Measurements from ENCODE around the gene WDR93.
"Not testable (repeated sequence)": the region's sequence is repeated elsewhere in the genome, so short reads cannot be mapped to it uniquely, and the experiment has no call there.

WDR93 gene

DNA sequence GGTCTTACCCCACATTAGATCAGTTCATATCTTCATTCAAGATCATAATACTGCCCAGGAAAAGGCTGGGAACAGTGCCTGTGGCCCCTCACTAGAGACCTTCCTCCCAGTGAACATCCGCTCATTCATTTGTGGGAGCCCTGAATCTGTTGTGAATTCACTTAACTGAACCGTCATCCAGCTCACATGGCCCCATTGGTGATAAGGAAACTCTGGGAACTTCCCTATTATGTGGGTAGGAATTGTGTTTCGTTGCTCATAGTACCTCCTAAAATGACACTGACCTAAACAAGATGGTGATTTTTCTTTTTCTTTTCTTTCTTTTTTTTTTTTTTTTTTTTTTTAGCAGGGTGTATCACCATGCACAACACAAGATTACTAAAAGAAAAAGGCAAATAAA is 78.8 kb downstream of the WDR93 start:
- DNase-seq: no peak
- ATAC-seq: no peak

- ATAC-seq: no peak
- no peak for DNase-seq
These were observed 79.4 kb downstream of the WDR93 start for GRCh38 chr15:89770041-89770440.

DNA sequence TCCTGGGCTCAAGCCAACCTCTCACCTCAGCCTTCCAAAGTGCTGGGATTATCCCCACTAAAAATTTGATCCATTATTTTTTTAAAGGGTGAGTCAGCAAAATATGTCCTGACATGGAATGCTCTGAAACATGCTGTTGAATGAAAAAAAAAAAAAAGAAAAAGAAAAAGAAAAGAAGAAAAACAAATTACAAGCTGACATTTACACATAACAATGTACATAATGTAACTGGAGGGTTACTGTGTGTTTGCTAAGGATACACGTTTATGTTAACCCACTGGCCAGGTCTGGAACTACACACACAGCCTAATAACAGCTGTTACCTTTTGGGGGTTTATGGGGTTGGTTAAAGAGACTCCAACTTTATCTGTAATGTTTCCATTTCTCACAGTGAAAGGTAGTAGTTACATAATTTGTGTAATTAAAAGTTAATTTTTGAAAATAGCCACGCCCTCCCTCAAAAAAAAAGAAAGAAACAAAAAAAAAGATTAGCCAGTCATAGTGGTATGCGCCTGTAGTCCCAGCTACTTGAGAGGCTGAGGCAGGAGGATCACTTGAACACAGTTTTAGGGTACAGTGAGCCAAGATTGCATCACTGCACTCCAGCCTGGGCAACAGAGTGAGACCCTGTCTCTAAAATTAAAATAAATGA is 82.4 kb downstream of the WDR93 start:
- ATAC-seq: no peak
- DNase-seq: no peak

- DNase-seq (no peak), ATAC-seq (no peak)
These were observed 83.9 kb downstream of the WDR93 start for GRCh38 chr15:89774492-89774891.

DNA sequence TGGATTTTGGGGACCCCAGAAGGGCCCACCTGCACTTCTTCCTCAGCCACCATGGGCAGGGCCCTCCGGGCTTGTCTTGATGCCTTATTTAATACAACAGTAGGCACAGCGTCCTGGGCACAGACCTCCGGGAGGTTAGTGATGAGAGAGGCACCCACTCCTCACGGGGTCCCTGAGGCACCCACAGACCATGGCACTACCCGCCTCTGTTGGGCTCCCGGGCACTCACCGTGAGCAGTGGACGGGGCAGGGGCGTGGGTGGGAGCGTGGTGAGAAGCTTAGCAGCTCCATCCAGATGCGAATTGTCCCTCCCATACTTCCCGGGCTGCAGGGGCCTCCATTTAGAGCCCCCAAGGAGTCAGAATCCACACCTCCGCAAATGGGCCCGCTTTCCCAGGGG is 85.2 kb downstream of the WDR93 start:
- no peak for ATAC-seq
- no peak for DNase-seq

DNA sequence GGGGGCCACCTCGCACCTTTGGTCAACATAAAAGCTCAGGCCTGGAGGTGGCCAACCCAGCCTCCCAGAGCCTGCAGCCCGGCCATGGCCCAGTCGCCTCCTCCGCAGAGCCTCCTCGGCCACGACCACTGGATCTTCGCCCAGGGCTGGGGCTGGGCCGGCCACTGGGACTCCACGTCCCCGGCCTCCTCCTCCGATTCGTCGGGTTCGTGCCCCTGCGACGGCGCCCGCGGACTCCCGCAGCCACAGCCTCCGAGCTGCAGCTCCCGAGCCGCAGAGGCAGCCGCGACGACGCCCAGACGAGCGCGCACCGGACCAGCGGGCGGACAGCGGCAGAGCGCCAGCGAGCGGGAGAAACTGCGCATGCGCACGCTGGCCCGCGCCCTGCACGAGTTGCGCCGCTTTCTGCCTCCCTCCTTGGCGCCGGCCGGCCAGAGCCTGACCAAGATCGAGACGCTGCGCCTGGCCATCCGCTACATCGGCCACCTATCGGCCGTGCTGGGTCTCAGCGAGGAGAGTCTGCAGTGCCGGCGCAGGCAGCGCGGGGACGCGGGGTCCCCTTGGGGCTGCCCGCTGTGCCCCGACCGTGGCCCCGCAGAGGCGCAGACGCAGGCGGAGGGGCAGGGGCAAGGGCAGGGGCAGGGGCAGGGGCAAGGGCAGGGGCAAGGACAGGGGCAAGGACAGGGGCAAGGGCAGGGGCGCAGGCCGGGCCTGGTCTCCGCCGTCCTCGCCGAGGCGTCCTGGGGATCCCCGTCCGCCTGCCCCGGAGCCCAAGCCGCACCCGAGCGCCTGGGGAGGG is 85.9 kb downstream of the WDR93 start, which contains the start of gene MESP2:
MESP2 (plus strand) TSS at position 59 of the 799 bp plus-strand sequence; CDS start at position 85, 26 bp downstream.
- peak; percentile 66 for DNase-seq
- ATAC-seq: peak; percentile 60

DNA sequence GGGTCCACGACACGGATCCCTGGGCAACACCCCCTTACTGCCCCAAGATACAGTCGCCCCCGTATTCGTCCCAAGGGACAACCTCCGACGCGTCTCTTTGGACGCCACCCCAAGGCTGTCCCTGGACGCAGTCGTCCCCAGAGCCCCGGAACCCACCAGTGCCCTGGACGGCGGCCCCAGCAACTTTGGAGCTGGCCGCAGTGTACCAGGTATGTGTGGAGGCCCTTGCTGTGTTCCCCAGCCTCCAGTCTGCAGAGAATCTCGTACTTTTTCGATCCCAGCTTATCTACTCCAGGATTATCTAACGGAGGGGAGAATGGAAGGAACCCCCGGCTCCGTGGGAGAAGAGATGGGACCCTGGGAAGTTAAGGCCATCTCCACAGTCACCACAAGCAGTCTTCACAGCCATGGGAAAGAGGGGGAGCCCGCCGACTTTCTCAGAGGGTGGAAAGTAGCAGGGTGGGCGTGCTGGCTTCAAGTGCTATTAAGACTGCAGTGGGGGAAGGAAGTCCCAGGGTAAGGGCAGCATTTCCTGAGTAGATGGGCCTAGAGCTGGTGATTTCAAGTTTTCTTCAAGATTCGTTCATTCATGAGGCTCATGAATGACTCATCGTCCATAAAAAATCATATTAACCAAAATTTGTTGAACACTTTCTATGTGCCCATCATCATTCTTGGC is 86.6 kb downstream of the WDR93 start:
- DNase-seq (no peak), ATAC-seq (no peak)

DNA sequence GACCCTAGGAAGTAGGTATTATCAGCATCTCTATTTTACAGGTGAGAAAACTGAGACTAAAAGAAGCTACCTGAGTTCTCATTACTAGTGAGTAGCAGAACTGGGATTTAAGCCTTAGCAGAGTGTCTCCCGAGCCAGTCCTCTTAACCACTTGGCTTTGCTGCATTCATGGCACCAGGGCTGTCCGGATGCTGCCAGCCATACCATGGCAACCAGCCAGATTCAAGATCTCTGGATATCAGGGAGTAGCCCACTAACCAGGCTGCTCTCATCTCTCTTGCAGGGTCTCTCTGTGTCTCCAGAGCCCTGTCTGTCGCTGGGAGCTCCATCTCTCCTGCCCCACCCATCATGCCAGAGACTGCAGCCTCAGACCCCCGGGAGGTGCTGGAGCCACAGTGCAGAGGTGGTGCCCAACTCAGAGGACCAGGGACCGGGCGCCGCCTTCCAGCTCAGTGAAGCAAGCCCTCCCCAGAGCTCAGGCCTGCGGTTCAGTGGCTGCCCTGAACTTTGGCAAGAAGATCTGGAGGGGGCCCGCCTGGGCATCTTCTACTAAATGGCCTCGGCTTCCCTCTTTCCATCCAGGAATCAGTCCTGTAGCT is 87.3 kb downstream of the WDR93 start:
- ATAC-seq (no peak), DNase-seq (no peak)

DNA sequence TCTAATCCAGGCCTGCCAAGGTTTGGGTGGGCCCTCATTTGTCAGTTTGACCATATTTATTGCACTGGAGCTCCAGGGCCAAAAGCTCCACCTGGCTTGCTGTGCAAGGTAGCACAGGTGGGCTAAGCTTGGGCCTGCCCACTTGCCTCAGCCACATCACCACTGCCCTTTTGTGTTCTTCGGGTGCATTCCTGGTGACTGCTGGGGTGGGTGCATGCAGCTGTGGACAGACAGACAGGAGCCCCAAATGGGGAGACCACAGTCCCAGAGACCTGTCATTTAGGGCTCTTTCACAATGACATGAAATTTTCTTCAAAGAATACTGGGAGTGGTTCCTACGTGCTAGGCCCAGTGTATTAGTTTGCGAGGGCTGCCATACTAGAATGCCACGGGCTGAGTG is 88.2 kb downstream of the WDR93 start:
- ATAC-seq (no peak), DNase-seq (no peak)

GRCh38 chr15:89780601-89781000 is 90.0 kb downstream of the WDR93 start:
- DNase-seq: no peak
- no peak for ATAC-seq

DNA sequence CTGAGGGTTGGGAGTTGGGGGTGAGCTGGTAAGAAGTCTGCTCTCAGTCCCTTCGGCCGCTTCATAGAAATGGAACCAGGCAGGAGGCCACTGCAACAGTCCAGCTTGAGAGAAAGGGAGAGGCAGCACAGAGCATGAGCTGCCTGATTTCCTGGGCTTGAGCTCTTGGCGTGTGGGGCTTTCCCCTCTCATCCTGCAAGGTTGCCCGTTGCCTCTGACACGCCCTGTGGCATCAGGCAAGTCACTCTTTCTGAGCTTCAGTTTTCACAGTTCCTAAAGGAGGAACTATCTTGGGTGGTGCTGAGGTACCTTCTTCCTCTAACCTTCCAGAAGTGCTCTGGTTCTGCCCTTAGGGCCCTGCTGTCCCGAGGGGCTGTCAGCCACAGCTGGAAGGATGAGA is 90.4 kb downstream of the WDR93 start:
- peak; percentile 28 for DNase-seq
- peak; percentile 44 for ATAC-seq

GRCh38 chr15:89781891-89782618 is 91.4 kb downstream of the WDR93 start:
- no peak for DNase-seq
- peak; percentile 30 for ATAC-seq

- not testable (repeated sequence) for ATAC-seq, DNase-seq
These were observed 92.0 kb downstream of the WDR93 start for GRCh38 chr15:89782619-89782950.

GRCh38 chr15:89783111-89783860 is 92.7 kb downstream of the WDR93 start:
- no peak for ATAC-seq
- no peak for DNase-seq

GRCh38 chr15:89783861-89784685 is 93.5 kb downstream of the WDR93 start:
- no peak for DNase-seq
- no peak for ATAC-seq

DNA sequence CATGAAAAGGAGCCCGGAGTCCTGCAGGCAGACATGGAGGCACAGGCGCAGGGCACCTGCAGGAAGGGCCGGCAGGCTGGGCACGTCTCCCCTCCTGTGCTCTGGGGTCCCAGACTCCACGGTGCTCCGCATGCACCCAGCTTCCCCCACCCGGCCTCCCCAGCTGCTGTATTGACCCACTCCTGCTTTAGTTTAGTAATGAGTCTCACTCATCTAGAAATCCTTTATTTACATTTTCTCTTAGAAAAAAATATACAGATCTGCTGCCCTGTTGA is 94.0 kb downstream of the WDR93 start:
- ATAC-seq: no peak
- no peak for DNase-seq

- ATAC-seq (no peak), DNase-seq (no peak)
These were observed 94.6 kb downstream of the WDR93 start for GRCh38 chr15:89785064-89785773.

DNA sequence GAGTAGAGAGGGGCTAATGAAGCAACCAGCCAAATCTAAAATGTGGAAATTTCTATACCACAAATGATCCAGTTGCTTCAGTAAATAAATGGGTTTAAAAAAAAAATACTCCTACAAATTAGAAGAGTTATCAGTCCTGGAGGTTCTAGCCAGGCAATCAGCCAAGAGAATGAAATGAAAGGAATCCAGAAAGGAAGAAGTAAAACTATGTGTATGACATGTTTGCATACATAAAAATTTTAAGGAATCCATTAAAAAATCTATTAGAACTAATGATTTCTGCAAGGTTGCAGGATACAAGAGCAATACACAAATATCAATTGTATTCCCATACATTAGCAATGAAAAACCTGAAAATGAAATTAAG is 95.1 kb downstream of the WDR93 start:
- ATAC-seq (no peak), DNase-seq (no peak)

DNA sequence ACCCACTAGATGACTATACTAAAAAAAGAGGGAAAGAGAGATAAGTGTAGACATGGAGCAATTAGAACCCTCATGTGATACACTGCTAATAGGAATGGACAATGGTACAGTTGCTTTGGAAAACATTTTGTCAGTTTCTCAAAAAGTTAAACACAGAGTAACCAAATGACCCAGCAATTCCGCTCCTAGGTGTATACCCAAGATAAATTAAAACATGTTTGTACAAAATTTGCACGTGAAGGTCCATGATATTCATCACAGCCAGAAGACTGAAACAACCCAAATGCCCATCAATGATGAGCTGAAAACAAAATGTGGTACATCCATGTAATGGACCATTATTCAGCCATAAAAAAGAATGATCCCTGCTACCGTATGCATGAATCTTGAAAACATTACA is 97.3 kb downstream of the WDR93 start:
- ATAC-seq (no peak), DNase-seq (no peak)

DNA sequence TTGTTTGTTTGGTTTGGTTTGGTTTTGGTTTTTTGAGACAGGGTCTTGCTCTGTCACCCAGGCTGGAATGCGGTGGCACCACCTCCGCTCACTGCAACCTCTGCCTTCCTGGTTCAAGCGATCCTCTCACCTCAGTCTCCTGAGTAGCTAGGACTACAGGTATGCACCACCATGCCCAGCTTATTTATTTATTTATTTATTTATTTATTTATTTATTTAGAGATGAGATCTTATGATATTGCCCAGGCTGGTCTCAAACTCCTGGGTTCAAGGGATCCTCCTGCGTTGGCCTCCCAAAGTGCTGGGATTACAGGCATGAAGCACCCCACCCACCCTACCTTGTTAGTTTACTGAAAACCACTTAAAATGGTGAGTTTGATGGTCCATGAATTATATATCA is 98.0 kb downstream of the WDR93 start:
- not testable (repeated sequence) for ATAC-seq, DNase-seq
